HG02870 (cell line): ENCODE results near the gene RAB3A.

Experiments used
- ATAC-seq: cut with Tn5 transposase; IDR thresholded peaks from one replicate; pipeline ENCODE4 v1.9.1; 2021; ENCODE audit warnings: mild to moderate bottlenecking, moderate library complexity; ENCODE audit not compliant: unreplicated experiment

RAB3A gene

GRCh38 chr19:18153556-18154134, 50.2 kb downstream of the RAB3A start:
- ATAC-seq = no peak

GRCh38 chr19:18152817-18153555, 50.9 kb downstream of the RAB3A start, which contains the start of gene PIK3R2:
Gene PIK3R2 (plus strand): TSS chr19:18153163. CDS start chr19:18155880, 2,717 bp downstream.
- ATAC-seq = peak; percentile 68

- peak; percentile 61 for ATAC-seq
Measured at GRCh38 chr19:18152442-18152816, 51.4 kb downstream of the RAB3A start.

GRCh38 chr19:18150776-18151624, 52.8 kb downstream of the RAB3A start:
- ATAC-seq = no peak

- no peak for ATAC-seq
Measured at GRCh38 chr19:18149596-18149975, 54.3 kb downstream of the RAB3A start.

- no peak for ATAC-seq
Measured at GRCh38 chr19:18147396-18147795, 56.4 kb downstream of the RAB3A start.
